IPS-20b (cell line): ENCODE data around the gene NAGPA.
"Not testable (repeated sequence)": the region's sequence is repeated elsewhere in the genome, so short reads cannot be mapped to it uniquely, and the experiment has no call there.

Source experiments
- H3K27ac ChIP-seq: one replicate; pipeline ENCODE4 v1.5.1; 2013; ENCODE audit warnings: low read length
- H3K27me3 ChIP-seq: 2 replicates; pipeline ENCODE4 v1.6.1; 2013; ENCODE audit warnings: mild to moderate bottlenecking, low read length, inconsistent platforms; ENCODE audit not compliant: insufficient read depth
- H3K36me3 ChIP-seq: 2 replicates; pipeline ENCODE4 v1.6.1; 2013; ENCODE audit warnings: low read depth, mild to moderate bottlenecking, inconsistent platforms, low read length, moderate library complexity; ENCODE audit not compliant: insufficient read depth
- H3K4me1 ChIP-seq: 2 replicates; pipeline ENCODE4 v1.6.1; 2013; ENCODE audit warnings: mild to moderate bottlenecking, control low read depth, inconsistent platforms, low read length, moderate library complexity; ENCODE audit not compliant: insufficient read depth
- H3K4me3 ChIP-seq: 2 replicates; pipeline ENCODE4 v1.5.1; 2013; ENCODE audit warnings: mild to moderate bottlenecking, low read length, inconsistent platforms
- H3K9ac ChIP-seq: 2 replicates; pipeline ENCODE4 v1.6.1; 2013; ENCODE audit warnings: low read depth, mild to moderate bottlenecking, inconsistent platforms, low read length, moderate library complexity
- H3K9me3 ChIP-seq: 2 replicates; pipeline ENCODE4 v1.6.1; 2013; ENCODE audit warnings: mild to moderate bottlenecking, low read depth, low read length, inconsistent platforms; ENCODE audit not compliant: insufficient read depth

Gene NAGPA, protein sequence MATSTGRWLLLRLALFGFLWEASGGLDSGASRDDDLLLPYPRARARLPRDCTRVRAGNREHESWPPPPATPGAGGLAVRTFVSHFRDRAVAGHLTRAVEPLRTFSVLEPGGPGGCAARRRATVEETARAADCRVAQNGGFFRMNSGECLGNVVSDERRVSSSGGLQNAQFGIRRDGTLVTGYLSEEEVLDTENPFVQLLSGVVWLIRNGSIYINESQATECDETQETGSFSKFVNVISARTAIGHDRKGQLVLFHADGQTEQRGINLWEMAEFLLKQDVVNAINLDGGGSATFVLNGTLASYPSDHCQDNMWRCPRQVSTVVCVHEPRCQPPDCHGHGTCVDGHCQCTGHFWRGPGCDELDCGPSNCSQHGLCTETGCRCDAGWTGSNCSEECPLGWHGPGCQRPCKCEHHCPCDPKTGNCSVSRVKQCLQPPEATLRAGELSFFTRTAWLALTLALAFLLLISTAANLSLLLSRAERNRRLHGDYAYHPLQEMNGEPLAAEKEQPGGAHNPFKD

DNA sequence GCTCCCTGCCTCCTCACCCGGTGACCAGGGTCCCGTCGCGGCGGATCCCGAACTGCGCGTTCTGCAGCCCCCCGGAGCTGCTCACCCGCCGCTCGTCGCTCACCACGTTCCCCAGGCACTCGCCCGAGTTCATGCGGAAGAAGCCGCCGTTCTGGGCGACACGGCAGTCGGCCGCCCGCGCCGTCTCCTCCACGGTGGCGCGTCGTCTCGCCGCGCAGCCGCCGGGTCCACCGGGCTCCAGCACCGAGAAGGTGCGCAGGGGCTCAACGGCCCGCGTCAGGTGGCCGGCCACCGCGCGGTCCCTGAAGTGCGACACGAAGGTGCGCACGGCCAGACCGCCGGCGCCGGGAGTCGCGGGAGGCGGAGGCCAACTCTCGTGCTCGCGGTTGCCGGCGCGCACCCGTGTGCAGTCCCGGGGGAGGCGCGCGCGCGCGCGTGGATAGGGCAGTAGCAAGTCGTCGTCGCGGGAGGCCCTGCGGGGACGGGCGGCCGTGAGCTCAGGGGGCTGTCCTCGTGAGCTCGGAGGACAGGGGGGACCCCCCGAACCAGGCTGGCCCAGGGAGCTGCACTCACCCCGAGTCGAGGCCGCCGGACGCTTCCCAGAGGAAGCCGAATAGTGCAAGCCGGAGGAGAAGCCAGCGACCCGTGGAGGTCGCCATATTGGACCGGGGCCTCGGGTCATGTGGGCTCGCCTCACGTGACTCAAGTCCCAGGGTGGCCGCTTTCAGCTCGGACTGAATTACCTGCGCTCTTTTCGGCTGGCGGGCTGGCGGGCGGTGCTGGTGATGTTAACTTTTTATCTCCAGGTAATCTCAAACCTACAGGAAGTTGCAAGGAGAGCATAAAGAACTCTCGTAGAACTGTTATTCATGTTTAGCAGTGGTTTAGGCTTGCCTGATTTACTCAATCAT lies at the start of gene NAGPA:
NAGPA (minus strand) TSS at position 680 of the 911 bp plus-strand sequence; CDS start at position 659, 21 bp downstream.
- Histone ChIP-seq H3K9ac (peak within 1 kb of the TSS; percentile 53; the same call in 1 of the 2 replicates), H3K4me1 (peaks cover 12% of the 10 kb centered on the region; the same call in 1 of the 2 replicates), H3K27ac (no peak within 1 kb of the TSS)

DNA sequence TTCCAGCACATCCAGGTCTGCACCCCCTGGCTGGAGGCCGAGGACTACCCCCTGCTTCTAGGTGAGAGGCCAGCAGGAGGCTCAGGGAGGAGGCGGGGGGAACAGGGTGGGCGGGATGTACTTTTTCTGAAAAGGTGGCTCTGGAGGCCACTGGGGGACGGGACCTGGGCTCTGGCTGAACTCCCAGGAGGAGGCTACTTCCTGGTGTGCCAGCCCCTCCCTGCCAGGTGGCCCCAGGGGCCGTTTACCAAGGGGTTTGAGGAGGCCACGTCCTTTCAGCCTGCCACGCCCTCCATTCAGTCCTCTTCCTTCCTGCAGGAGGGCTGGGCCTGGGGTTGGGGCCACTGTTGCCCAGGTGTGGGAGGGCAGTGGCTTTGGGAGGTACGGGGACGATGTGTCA lies 47.3 kb upstream of the NAGPA start:
- not testable (repeated sequence) for H3K4me1 ChIP-seq, H3K4me3 ChIP-seq, H3K9me3 ChIP-seq, H3K9ac ChIP-seq, H3K27me3 ChIP-seq, H3K27ac ChIP-seq
- peaks cover 41% of the 10 kb centered on the region for H3K36me3 ChIP-seq

More for the DNA sequence above, at the start of gene NAGPA:
- Histone ChIP-seq H3K9me3 (no peaks in the 10 kb centered on the region), H3K4me3 (peak within 1 kb of the TSS; percentile 65), H3K27me3 (peaks cover 7% of the 10 kb centered on the region), H3K36me3 (no peaks in the 10 kb centered on the region)

DNA sequence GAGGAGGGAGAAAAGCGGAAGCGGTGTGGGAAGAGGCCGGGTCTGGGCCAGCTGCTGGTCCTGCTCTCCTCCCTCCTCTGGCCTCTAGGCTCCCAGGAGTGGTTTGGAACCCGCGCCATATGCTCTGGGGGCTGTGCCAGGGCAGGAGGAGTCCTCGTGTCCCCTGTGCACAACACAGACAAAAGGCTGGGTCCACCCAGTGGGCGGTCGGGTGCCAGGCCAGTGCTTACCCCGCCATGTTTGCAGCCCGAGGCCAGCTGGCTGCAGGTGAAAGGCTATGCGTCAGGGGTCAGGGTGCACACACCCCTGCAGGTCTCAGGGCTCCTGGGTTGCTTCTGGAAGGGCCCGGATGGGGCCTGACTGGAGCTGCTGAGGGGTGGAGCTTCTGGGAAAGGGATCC lies 46.7 kb upstream of the NAGPA start:
- not testable (repeated sequence) for H3K27me3 ChIP-seq, H3K27ac ChIP-seq, H3K4me3 ChIP-seq, H3K9me3 ChIP-seq, H3K4me1 ChIP-seq, H3K9ac ChIP-seq
- H3K36me3 ChIP-seq = peaks cover 45% of the 10 kb centered on the region

DNA sequence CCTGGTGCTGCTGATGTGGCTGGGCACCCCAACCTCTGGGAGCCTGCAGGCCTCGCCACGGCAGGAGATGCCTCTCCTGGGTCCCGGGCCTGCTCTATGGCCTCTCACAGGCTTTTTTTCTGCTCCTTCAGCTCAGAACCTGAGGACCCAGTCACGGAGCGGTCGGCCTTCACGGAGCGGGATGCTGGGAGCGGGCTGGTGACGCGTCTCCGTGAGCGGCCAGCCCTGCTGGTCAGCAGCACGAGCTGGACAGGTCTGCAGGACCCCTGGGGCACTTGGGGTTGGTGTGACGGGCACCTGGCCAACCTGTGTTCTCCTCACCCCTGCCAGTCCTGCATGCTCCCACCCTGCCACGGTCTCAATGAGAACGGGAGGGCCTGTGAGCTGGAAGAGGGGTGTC lies 44.9 kb upstream of the NAGPA start:
- Histone ChIP-seq H3K27ac (no peak overlapping the region), H3K36me3 (peaks cover 50% of the 10 kb centered on the region)

DNA sequence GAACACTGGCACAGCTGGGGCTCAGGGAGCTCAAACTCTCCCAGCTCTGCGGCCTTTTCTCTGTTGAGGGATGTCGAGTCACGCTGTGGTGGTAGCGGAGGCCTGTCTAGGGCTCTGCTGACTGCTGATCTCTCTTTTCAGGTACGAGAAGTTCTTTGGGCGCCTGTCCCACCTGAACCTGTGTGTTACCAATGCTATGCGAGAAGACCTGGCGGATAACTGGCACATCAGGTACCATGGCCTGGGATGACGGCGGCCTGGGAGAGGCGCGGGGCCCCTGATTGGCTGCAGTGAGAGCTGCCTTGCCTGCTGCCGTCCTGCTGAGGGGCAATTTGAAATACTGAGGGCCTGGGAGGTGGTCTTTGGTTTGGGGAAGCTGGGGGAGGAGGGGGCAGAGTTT lies 43.6 kb upstream of the NAGPA start:
- Histone ChIP-seq H3K4me1 (0 out of 2 replicates have a peak, but pooled peaks cover 4% of the 10 kb centered on the region), H3K9ac (no peak overlapping the region), H3K27me3 (no peaks in the 10 kb centered on the region), H3K27ac (no peak overlapping the region), H3K36me3 (peaks cover 50% of the 10 kb centered on the region), H3K9me3 (no peaks in the 10 kb centered on the region), H3K4me3 (no peak overlapping the region)

More for the DNA sequence above, 44.9 kb upstream of the NAGPA start:
- H3K4me1 ChIP-seq = no peaks in the 10 kb centered on the region
- no peaks in the 10 kb centered on the region for H3K9me3 ChIP-seq
- H3K27me3 ChIP-seq = no peaks in the 10 kb centered on the region
- H3K4me3 ChIP-seq = no peak overlapping the region
- H3K9ac ChIP-seq = no peak overlapping the region

DNA sequence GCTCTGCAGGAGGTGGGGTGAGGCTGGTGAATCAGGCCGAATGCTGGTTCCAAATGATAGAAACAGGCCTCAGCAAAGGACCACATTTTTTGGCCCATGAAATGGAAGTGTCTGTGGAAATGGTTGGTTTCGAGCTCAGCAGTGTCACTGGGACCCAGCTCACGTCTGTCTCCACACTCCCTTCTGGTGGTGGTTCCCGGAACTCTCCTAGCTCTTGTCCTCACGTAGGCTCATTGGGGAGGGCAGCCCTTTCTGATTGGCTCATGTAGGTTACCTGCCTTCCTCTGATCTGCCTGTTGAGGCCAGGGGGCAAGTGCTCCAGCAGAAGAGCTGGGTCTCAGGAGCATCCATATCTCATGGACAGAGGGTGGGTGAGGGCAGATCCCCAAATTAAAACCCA lies 41.9 kb upstream of the NAGPA start:
- H3K9ac ChIP-seq = no peak overlapping the region

DNA sequence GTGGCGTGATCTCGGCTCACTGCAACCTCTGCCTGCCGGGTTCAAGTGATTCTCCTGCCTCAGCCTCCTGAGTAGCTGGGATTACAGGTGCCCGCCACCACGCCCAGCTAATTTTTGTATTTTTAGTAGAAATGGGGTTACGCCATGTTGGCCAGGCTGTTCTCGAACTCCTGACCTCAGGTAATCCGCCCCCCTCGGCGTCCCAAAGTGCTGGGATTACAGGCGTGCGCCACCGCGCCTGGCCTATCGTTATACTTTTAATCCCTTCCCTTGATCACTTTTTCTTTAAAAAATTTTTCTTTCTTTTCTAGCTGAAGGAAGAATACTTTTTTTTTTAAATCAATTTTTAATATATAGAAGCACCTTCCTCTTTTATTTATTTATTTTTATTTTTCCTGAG lies 40.0 kb upstream of the NAGPA start:
- not testable (repeated sequence) for H3K27me3 ChIP-seq, H3K9me3 ChIP-seq, H3K27ac ChIP-seq, H3K4me3 ChIP-seq, H3K4me1 ChIP-seq, H3K9ac ChIP-seq
- peaks cover 46% of the 10 kb centered on the region for H3K36me3 ChIP-seq

More for the DNA sequence above, 41.9 kb upstream of the NAGPA start:
- no peaks in the 10 kb centered on the region for H3K27me3 ChIP-seq
- peaks cover 48% of the 10 kb centered on the region for H3K36me3 ChIP-seq
- no peaks in the 10 kb centered on the region for H3K9me3 ChIP-seq
- no peak overlapping the region for H3K27ac ChIP-seq
- H3K4me1 ChIP-seq = 0 out of 2 replicates have a peak, but pooled peaks cover 4% of the 10 kb centered on the region
- H3K4me3 ChIP-seq = no peak overlapping the region

DNA sequence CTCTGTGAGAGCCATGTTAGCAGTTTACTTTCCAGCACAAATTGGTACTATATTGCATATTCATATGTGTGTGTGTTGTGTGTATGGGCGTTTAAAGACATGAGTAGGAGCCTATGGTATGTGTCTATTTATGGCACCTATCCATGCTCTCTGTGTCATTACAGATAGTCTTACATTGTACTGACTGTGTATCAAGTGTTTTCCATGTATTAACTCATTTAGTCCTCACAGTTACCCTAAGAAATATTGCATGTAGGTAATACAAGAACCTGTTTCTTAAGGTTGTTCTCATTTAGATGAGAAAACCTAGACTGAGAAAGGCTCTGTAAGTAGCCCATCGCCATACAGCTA lies 39.5 kb upstream of the NAGPA start:
- H3K9ac ChIP-seq = no peak overlapping the region
- H3K27ac ChIP-seq = no peak overlapping the region
- H3K36me3 ChIP-seq = peaks cover 41% of the 10 kb centered on the region
- H3K9me3 ChIP-seq = no peaks in the 10 kb centered on the region
- 0 out of 2 replicates have a peak overlapping the region, but pooled peaks have one; percentile 97 for H3K4me3 ChIP-seq
- H3K4me1 ChIP-seq = 0 out of 2 replicates have a peak, but pooled peaks cover 4% of the 10 kb centered on the region
- no peaks in the 10 kb centered on the region for H3K27me3 ChIP-seq

DNA sequence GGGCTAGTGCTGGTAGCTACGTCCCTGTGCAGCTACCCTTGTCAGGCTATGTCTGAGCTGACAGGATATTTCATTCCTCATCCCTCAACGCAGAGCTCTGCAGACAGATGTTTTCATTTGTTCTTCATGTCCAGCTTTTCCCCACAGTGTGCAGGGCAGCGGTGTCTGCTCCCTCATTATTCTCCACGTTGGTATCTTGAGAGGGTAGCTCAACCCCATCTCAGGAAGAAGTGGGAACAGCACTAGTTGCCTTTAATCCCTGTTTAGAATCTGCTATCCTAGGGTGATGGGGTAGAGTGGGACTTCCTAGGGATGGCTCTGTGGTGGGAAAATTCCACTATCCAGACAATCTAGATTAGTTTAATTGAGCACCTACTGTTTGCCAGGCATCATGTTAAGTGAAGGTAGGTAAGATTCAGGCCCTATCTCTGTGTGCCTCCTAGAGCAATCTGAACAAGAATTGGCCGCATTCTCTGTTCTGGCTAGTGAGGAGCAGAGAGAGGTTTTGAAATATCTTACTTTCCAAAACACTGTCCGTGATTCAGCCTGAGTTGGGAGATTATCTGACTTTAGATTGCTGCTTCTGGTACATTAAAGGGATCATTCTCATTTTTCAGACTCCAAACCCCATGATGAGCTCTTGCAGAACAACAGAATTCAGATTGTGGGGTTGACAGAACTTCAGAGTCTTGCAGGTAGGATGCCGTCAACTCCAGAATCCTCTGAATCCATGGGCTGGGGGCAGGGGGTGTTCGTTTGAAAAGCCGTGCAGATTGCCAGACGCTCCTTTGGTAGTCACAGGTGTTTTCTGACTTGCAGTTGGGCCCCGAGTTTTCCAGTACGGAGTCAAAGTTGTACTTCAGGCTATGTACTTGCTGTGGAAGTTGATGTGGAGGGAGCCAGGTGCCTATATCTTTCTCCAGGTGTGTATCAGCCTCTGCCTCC lies 38.9 kb upstream of the NAGPA start:
- peaks cover 40% of the 10 kb centered on the region for H3K36me3 ChIP-seq
- H3K27me3 ChIP-seq = no peaks in the 10 kb centered on the region
- 0 out of 2 replicates have a peak, but pooled peaks cover 4% of the 10 kb centered on the region for H3K4me1 ChIP-seq
- no peaks in the 10 kb centered on the region for H3K9me3 ChIP-seq
- peak overlapping the region; percentile 97 for H3K4me3 ChIP-seq
- no peak overlapping the region for H3K27ac ChIP-seq
- peak overlapping the region; percentile 92 for H3K9ac ChIP-seq

DNA sequence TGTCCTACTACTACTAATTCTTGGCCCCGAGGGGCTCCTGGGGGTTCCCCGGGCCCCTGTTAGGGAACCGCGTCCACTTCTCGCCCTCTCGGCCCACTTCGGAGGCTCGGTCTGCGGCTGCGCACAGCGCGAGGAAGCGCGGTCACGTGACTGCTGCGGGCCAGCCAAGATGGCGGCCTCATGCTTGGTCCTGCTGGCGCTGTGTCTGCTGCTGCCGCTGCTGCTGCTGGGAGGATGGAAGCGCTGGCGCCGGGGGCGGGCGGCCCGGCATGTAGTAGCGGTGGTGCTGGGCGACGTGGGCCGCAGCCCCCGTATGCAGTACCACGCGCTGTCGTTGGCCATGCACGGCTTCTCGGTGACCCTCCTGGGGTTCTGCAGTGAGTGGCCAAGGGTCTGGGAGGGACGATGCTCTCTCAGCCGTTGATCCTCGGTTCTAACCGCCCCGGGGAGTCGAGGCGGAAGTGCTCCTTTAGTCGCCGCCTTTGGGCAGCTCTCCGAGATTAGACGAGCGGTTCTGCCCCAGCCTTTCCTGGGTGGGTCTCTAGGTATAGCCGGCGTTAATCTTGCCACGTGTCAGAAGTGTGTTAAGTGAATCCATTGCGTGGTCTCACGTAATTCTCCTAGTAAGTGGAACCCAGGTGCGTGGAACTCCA lies 38.1 kb upstream of the NAGPA start, which contains the start of gene ALG1:
ALG1 (plus strand) TSS at position 163 of the 653 bp plus-strand sequence; CDS start at position 170, 7 bp downstream.
- Histone ChIP-seq H3K27ac (no peak within 1 kb of the TSS), H3K9ac (peak within 1 kb of the TSS; percentile 92), H3K36me3 (peaks cover 32% of the 10 kb centered on the region), H3K27me3 (no peaks in the 10 kb centered on the region), H3K9me3 (no peaks in the 10 kb centered on the region), H3K4me3 (peak within 1 kb of the TSS; percentile 97), H3K4me1 (0 out of 2 replicates have a peak, but pooled peaks cover 4% of the 10 kb centered on the region)
